BE2C (cell line): ENCODE results near the gene HOXB2.

Experiments used
- DNase-seq: peaks from one replicate; pipeline ENCODE4 v3.0.0-alpha.2; 2020
- H3K27me3 ChIP-seq: fragments of 250-450 bp; sonication (Bioruptor Pico); 2 replicates; pipeline ENCODE4 v1.5.1; 2020; ENCODE audit warnings: mild to moderate bottlenecking
- H3K36me3 ChIP-seq: fragments of 250-450 bp; sonication (Bioruptor Pico); 2 replicates; pipeline ENCODE4 v1.5.1; 2020; ENCODE audit warnings: mild to moderate bottlenecking
- H3K4me1 ChIP-seq: fragments of 250-450 bp; sonication (Bioruptor Pico); 2 replicates; pipeline ENCODE4 v1.5.1; 2020
- H3K4me3 ChIP-seq: 2 replicates; pipeline ENCODE4 v1.5.1; 2011; ENCODE audit warnings: low read depth, low read length
- H3K9me3 ChIP-seq: fragments of 250-450 bp; sonication (Bioruptor Pico); 2 replicates; pipeline ENCODE4 v1.5.1; 2020
- TF ChIP-seq, protein P1 (sequence below): IDR thresholded peaks from 2 replicates; pipeline ENCODE4 v1.5.1; 2012; ENCODE audit warnings: mild to moderate bottlenecking, low read depth, low read length

Gene HOXB2

DNA sequence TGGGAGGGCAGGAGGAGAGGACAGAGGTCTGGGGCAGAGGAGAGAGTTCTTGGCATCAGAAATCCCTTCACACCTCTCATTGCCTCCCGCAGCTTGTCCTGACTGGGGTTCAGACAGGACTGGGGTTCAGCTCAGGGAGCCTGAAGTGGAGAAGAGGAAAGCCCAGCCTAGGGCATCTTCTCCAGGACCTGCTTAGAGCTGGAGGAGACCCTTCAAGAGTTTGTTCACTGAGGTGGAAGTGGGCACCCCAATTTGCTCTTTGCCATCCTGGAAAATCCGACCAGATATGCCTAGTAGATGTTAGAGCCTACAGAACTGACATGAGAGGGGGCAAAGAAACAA lies 43.1 kb upstream of the HOXB2 start:
- no peaks in the 10 kb centered on the region for H3K4me1 ChIP-seq

DNA sequence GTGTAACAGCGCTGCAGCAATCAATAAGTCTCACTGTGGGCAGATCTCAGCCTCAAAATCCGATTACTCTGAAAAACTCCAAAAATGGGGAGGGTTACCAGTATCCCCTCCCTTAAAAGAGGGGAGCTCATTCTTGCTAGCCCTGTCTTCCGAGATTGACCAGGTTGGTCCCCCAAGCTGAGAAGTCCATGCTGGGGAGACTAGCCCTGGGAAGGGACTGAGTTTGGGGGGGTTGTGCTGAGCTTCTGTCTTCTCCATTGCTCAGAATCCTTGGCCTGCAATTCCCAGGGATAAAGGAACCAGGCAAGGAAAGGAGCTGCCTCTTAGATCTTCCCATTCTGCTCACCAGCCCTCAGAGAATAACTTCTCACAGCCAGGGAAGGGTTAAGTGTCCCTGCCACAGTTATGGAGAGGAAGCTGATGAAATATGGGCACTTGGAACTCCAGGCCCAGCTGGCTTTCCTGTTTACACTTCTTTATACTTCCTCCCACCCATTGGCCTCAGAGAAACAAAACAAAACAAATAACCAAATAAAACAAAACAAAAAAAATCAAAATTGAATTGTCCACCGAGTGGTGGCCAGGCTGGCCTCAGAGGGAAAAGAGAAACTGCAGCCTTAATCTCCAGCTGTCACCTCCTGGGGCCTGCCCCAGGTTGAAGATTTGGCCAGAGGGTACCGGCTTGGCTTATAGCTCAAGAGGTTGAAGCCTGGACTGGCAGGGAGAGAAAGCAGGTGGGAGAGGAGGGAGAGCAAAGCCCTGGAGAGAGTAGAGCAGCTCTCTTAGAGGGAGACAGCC lies 42.6 kb upstream of the HOXB2 start:
- H3K4me1 ChIP-seq: no peaks in the 10 kb centered on the region

More for the DNA sequence above, 43.1 kb upstream of the HOXB2 start:
- Histone ChIP-seq H3K27me3 (peaks cover 96% of the 10 kb centered on the region), H3K36me3 (no peaks in the 10 kb centered on the region), H3K9me3 (no peaks in the 10 kb centered on the region), H3K4me3 (no peak overlapping the region)
- TF ChIP-seq, protein P1, sequence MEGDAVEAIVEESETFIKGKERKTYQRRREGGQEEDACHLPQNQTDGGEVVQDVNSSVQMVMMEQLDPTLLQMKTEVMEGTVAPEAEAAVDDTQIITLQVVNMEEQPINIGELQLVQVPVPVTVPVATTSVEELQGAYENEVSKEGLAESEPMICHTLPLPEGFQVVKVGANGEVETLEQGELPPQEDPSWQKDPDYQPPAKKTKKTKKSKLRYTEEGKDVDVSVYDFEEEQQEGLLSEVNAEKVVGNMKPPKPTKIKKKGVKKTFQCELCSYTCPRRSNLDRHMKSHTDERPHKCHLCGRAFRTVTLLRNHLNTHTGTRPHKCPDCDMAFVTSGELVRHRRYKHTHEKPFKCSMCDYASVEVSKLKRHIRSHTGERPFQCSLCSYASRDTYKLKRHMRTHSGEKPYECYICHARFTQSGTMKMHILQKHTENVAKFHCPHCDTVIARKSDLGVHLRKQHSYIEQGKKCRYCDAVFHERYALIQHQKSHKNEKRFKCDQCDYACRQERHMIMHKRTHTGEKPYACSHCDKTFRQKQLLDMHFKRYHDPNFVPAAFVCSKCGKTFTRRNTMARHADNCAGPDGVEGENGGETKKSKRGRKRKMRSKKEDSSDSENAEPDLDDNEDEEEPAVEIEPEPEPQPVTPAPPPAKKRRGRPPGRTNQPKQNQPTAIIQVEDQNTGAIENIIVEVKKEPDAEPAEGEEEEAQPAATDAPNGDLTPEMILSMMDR: no peak
- DNase-seq: no peak

DNA sequence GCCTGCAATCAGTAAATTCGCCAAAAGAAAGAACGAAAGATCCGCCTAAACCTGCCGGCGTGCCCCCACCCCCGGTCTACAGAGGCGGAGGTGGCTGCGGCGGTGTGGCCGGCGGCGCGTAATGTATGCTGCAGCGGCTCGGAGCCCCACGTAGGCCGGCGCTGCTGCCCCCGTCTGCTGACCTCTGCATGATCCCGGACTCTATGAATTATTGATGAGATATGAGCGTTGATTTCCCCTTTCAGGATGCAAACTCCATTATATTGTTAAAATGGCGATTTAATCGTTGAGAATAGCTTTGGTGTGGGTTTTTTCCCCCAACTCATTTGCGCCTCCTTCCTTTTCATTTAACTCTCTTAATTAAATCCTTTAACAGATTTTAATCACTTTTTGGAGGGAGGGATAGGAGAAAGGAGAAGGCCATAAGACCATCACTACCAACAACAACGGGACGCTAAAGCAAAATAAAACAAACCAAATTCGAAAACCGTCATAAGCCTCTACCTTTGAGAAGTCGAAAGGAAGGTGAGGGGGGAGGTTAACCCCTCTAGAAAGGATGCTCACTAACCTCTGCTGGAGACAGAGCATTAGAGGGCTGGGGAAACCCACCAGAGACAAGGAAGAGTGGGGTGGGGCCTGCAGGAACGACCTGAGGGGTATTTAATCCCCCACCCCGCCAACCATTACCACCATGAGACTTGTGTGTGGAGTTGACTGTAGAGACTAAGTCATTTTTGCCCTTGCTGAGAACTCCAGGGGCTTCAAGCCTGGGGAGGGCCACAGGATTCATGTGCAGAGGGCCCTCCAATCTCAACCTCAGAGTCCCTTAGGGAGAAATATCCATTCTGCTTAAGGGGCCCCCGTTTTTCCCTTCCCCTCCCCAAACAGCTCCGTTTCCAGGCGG lies 41.7 kb upstream of the HOXB2 start:
- Histone ChIP-seq H3K4me1 (no peaks in the 10 kb centered on the region), H3K36me3 (no peaks in the 10 kb centered on the region), H3K4me3 (no peak overlapping the region), H3K9me3 (no peaks in the 10 kb centered on the region), H3K27me3 (peaks cover 98% of the 10 kb centered on the region)
- DNase-seq: no peak
- TF ChIP-seq, protein P1: no peak

More for the DNA sequence above, 42.6 kb upstream of the HOXB2 start:
- peaks cover 96% of the 10 kb centered on the region for H3K27me3 ChIP-seq
- H3K36me3 ChIP-seq: no peaks in the 10 kb centered on the region
- DNase-seq: no peak
- H3K4me3 ChIP-seq: no peak overlapping the region
- TF ChIP-seq, protein P1: no peak
- H3K9me3 ChIP-seq: no peaks in the 10 kb centered on the region

DNA sequence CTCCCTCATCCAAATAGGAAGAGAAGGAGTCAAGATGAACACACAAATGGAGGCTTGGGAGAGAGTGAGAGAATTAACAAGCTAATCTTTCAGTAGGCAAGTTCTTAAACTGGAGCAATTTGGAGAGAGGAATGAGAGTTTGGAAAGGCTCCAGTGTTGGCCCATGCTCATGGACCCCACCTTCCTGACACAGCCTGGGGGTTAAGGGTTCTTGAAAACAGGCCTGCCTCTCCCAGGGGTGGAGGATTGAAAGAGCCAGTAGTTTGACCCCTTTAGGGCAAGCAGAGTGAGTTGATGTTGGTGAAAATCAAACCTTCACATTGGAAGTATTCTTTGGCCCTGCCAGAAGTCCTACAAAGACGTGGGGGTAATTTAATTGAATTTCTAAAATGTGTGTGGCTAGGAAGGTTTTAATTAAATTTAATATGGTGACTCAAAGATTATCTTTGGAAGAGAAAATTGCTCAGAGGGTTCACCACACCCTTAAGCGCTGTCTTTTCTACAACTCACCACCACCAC lies 39.4 kb upstream of the HOXB2 start:
- DNase-seq: no peak
- Histone ChIP-seq H3K27me3 (peaks cover 98% of the 10 kb centered on the region), H3K4me3 (no peak overlapping the region), H3K4me1 (no peaks in the 10 kb centered on the region), H3K36me3 (no peaks in the 10 kb centered on the region), H3K9me3 (no peaks in the 10 kb centered on the region)
- TF ChIP-seq, protein P1: no peak

DNA sequence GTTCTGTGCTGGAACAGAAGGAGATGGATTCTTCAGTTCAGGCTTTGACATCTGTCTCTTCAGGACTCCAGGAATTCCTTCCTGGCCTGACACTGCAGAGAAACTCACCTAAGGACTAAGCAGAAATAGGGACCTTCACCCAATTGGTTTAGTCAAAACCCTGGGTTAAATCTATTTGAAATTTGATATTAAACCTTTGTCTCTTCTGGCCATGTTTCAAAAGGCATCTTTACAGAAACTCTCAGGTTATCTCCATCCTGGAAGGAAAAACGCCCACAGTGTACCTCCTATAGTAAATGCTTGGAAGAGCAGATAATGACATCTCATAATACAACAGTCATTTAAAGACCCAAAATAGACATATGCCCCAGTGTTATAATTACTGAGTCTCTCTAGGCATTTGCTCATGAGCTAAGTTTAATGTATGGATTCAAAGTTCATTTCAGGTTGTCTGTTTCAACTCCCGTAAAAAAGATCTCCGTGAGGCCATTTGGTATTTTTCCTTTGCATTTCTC lies 38.9 kb upstream of the HOXB2 start:
- Histone ChIP-seq H3K36me3 (no peaks in the 10 kb centered on the region), H3K4me1 (no peaks in the 10 kb centered on the region), H3K4me3 (no peak overlapping the region), H3K9me3 (no peaks in the 10 kb centered on the region), H3K27me3 (peaks cover 98% of the 10 kb centered on the region)
- TF ChIP-seq, protein P1: no peak
- no peak for DNase-seq

DNA sequence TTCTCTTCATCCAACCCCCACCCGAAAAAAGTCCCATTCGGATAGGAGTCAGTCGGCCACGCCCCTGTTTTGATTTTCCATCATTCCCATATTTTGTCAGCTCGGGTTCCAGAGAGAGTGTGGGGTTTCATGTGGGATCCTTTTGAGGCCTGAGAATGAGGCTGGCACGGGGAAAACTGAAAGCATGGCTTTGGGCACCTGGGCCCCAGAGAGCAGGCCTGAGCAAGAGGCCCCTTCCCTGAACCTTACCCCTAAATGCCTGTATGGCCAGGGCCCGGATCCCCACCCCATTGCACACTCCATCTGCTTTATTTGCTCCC lies 37.8 kb upstream of the HOXB2 start:
- Histone ChIP-seq H3K4me3 (no peak overlapping the region), H3K4me1 (no peaks in the 10 kb centered on the region), H3K27me3 (peaks cover 95% of the 10 kb centered on the region), H3K9me3 (no peaks in the 10 kb centered on the region), H3K36me3 (no peaks in the 10 kb centered on the region)
- TF ChIP-seq, protein P1: no peak
- DNase-seq: no peak
